AG20443 (cell line): ENCODE results near the gene BLOC1S5.

Experiments
- DNase-seq: peaks from one replicate; pipeline ENCODE4 v3.0.0; 2012; ENCODE audit warnings: low spot score, mixed read lengths

Gene BLOC1S5, protein sequence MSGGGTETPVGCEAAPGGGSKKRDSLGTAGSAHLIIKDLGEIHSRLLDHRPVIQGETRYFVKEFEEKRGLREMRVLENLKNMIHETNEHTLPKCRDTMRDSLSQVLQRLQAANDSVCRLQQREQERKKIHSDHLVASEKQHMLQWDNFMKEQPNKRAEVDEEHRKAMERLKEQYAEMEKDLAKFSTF

DNA sequence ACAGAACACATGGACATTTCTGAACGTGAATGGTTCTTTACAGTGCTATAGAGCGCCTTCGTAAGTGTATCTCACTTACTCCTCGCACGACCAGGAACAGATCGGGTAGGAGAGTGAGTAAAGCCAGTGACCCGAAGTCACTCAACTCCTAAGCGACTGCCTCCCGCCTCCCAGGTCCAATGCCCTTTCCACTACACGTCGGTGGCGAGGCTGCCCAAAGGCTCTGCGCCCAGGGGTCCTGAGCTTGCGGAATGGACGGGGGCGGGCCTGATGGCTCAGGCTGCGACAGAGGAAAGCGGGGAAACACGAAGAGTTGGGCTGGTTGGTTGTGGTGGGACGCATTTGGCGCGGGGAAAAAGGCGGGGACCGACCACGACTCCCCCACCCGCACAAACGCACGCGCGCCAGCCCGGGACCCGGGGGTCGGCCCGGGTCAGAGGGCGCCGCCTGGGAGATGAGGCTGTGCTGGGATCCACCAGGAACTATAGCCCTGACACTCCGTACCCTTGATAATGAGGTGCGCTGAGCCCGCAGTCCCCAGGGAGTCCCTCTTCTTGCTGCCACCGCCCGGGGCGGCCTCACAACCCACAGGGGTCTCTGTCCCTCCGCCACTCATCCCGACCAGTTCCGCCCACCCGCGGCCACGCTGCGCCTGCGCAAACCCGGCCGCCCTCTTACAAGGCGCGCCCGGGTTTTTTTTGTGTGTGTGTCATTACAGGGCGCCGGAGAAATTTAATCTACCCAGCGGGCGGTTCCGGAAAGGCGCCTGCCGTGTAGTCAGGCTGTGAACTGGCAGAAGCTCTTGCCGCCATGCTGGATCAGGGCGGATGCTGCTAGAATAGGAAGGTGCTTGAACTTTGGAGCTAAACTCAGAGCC lies at the start of gene BLOC1S5:
Gene BLOC1S5, minus strand, starts transcription at position 629 of the 877 bp plus-strand sequence. Its CDS starts 13 bp downstream, at position 616.
- peak; percentile 97 for DNase-seq

DNA sequence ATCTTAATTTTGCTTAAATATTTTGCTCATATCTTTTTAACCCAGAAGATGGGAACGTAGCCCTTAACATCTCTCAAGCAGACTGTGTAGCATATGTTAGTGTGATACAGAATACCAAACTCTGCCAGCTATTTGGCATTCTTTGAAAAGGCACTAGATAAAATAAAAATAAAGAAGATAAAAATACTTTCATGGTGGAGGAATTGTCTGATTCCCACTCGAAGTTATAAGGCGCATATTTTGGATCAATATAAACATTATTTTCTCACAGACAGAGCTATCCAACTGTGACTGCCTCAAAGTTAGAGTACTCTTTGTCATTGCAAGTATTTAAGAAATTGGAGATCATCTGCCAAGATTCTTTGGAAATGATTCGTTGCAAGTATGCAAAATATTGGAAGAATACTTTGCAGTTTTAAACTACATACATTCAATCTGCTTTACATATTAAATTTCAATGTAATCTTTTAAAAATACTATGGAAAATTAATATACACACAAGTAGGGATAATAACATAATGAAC lies 49.0 kb upstream of the BLOC1S5 start:
- peak; percentile 30 for DNase-seq

- DNase-seq = no peak
Measured at GRCh38 chr6:8110725-8111124, 46.5 kb upstream of the BLOC1S5 start.

DNA sequence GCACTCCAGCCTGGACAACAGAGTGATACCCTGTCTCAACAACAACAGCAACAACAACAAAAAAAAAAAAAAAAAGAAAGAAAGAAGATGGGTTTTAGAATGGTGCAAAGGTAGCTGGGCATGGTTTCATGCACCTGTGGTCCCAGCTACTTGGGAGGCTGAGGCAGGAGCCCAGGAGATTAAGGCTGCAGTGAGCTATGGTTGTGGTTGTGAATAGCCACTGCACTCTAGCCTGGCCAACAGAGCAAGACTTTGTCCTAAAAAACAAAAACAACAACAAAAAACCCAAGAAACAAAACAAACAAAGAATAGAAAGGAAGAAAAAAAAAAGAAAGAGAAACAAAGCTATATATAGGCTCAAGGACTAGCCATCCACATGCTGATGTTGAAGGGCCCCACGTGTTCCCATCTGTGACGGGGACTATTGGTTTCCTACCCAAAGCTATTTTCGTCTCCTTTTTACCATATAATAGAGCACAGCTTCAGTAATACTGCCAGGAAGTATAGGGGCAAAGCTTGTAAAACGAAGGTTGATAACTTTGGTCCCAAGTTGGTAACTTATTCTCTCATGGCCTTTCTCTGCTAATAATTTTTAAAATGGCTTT lies 46.0 kb upstream of the BLOC1S5 start:
- DNase-seq = no peak

DNA sequence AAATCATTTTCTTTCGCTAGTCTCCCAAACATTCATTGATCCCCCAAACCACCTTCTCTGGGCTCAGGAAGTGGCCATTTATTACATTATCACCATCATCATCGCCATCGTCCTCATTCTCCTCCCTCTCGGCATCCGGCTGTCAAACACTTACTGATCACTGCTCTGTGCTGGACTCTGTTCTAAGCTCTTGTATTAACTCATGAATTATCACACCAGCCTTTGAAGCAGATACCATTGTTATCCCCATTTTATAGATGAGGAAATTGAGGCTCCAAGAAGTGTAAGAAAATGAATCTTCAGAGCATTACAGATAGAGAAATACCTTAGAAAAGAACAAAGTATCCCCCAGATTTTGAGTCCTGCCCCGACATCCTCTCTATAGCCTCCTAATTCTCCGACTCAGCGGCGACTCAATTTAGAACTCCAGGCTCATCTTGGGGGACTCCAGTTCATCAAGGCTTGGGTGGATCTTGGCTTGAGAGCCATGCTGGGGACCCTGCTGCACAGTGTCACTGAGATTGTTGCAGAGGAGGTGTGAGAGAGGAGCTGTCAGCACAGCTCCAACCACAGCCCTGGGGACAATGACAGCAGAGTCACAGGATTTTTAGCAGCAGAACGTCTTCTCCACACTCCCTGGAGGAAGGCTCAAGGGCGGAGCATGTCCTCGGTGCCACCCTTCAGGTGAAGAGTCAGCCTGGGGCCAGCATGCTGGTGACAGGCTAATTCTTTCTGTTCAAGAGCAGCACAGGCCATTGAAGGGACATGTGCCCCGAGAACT lies 44.8 kb upstream of the BLOC1S5 start:
- DNase-seq = no peak

DNA sequence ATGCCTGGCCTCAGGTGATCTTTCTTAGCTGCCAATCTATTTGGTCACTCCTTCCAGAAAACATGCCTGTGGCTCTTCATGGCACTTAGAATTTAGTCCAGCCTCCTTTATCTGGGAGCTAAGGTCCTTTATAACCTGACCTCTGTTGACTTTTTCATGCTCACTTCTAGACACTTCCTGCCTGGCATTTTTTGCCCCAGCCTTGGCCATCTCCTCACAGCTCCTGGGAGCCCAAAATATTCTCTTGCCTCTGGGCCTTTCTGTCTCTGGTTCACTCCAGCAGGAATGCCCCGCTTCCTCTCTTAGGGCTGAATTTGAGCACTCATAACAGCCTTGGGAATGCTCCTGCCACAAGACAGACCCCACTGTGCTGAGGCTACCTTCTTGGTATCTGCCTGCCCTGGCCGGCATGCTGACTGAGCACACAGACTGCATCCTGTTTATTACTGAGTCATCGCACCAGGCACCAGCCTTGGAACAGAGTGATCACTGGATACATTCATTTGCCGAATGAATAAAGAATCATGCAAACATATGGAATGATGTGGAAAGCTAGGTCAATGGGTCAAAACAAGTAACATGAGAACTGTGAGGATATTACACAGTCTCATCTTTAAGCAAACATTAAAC lies 44.0 kb upstream of the BLOC1S5 start:
- DNase-seq = peak; percentile 83

GRCh38 chr6:8105791-8106190 lies 41.6 kb upstream of the BLOC1S5 start:
- no peak for DNase-seq

- DNase-seq = no peak
Measured at GRCh38 chr6:8103726-8104125, 39.5 kb upstream of the BLOC1S5 start.

GRCh38 chr6:8102122-8102958 lies 38.2 kb upstream of the BLOC1S5 start, which contains the start of gene EEF1E1:
TSS of gene EEF1E1 (minus strand) at chr6:8102548. CDS start at chr6:8102521, 27 bp downstream.
- peak; percentile 98 for DNase-seq

- no peak for DNase-seq
Measured at GRCh38 chr6:8100159-8100854, 36.1 kb upstream of the BLOC1S5 start.

GRCh38 chr6:8090650-8091049 lies 26.5 kb upstream of the BLOC1S5 start:
- DNase-seq = no peak

DNA sequence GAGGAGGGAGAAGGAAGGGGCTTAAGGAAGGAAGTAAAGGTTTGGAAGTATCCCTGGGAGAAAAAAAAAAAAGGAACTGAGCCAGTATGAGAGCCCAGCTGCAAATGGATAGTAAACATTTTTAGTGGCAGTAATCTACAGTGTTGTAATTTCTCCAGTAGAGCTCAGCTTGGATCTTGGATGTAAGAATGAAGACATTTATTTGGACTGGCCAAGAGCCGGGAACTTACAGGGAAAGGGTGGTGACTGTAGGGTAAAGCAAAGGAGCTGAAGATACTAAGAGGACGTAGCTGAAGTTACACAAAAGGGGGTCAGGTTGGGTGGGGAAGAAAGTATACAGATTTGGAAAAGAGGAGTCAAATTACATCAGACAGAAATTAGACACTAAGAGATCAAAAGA lies 24.7 kb upstream of the BLOC1S5 start:
- DNase-seq = no peak

DNA sequence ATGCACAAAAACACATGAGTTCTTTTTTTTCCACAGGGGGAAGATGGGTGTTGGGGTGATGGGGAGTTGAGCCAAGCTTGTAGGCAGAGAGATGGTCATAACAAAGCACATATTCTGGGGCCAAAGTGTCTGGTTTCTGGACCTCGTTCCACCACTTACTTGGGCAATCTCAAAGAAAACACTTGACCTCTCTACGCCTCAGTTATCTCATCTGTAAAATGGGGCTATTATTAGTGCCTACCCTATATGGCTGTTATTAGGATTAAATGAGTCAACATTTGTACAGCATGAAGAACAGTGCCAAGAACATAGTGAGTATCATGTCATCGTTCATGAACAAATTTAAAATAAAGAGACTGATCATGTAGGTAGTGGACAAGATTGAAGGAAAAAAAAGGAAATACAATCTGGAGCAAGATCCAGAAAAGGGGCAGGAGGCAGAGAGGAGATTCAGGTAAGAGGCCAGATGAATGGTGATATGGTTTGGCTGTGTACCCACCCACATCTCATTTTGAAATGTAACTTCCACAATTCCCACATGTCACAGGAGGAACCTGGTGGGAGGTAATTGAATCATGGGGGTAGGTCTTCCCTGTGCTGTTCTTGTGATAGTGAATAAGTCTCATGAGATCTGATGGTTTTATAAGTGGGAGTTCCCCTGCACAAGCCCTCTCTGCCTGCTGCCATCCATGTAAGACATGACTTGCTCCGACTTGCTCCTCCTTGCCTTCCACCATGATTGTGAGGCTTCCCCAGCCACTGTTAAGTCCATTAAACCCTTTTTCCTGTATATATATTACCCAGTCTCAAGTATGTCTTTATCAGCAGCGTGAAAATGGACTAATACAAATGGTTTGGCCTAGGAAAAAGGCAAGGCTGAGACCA lies 23.9 kb upstream of the BLOC1S5 start:
- DNase-seq = no peak

- no peak for DNase-seq
Measured at GRCh38 chr6:8086755-8087306, 22.6 kb upstream of the BLOC1S5 start.

DNA sequence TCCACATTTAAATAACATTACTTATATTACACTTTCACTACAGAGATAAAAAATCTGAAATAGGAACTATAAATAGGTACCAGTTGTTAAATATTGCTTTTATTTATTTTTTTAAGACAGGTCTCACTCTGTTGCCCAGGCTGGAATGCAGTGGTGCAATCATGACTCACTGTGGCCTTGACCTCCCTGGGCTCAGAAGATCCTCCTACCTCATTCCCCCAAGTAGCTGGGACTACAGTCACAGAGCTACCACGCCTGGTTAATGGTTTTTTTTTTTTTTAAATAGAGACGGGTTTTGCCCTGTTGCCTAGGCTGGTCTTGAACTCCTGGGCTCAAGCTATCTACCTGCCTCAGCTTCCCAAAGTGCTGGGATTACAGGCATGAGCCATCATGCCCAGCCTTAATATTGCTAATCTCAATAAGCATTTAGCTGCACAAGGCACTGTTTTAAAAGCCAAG lies 20.9 kb upstream of the BLOC1S5 start:
- DNase-seq = peak; percentile 35

DNA sequence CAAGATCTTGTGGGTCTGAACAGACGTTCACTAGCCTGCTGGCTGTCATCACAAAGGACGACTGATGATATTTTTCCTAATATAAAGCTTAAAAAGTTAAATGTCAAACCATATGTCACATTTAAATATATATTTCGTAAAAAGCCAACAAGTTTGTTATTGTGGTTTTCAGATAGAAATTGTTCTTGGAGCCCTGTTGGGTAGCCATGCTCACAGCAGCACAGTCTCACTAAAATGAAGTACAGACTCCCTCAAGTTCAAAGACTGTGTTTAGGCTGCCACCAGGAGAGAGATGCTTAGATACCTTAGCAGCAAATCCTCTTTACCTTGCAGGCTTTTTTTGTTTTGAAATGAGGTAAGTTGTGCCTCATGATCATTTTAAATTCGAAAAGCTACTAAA lies 20.4 kb upstream of the BLOC1S5 start:
- DNase-seq = no peak

GRCh38 chr6:8082954-8083858 lies 19.0 kb upstream of the BLOC1S5 start:
- DNase-seq = peak; percentile 64
